GM12878 (cell line): ENCODE measurements around the gene IQCH. TPM values are rescaled to one million over a fixed set of nuclear protein-coding genes. Genes with fewer than 3 reads are reported as not detected.

ENCODE experiments used
- BMI1 ChIP-seq: fragments of 450-650 bp; IDR thresholded peaks from 2 replicates; pipeline ENCODE4 v1.6.1; 2016; ENCODE audit warnings: mild to moderate bottlenecking, moderate library complexity, borderline replicate concordance
- CREM ChIP-seq: IDR thresholded peaks from 2 replicates; pipeline ENCODE4 v1.6.1; 2014; ENCODE audit warnings: antibody characterized with exemption, low read depth
- FOXM1 ChIP-seq: IDR thresholded peaks from 2 replicates; pipeline ENCODE4 v1.6.1; 2012; ENCODE audit warnings: low read depth, mild to moderate bottlenecking, inconsistent platforms, low read length, moderate library complexity
- NFYA ChIP-seq: IDR thresholded peaks from 2 replicates; pipeline ENCODE4 v1.6.1; 2011; ENCODE audit warnings: low read depth, mild to moderate bottlenecking, low read length, improper control_type of control experiment, borderline replicate concordance
- NR2F1 ChIP-seq: fragments of 450-650 bp; conservative IDR thresholded peaks from 2 replicates; pipeline ENCODE4 v1.6.1; 2017; ENCODE audit warnings: mild to moderate bottlenecking
- PML ChIP-seq: IDR thresholded peaks from 2 replicates; pipeline ENCODE4 v1.6.1; 2012; ENCODE audit warnings: low read length, inconsistent platforms
- POLR2AphosphoS5 ChIP-seq: IDR thresholded peaks from 2 replicates; pipeline ENCODE4 v1.6.1; 2011; ENCODE audit warnings: mild to moderate bottlenecking, low read length, inconsistent platforms
- SRF ChIP-seq, 2 experiments: IDR thresholded peaks; 2 replicates each; pipeline ENCODE4 v1.6.1; 2011; ENCODE audit warnings: low read depth in 2 of 2, low read length in 2 of 2, mild to moderate bottlenecking in 1 of 2, moderate library complexity in 1 of 2
- WRNIP1 ChIP-seq: IDR thresholded peaks from 2 replicates; pipeline ENCODE4 v1.6.1; 2011; ENCODE audit warnings: low read depth, low read length, improper control_type of control experiment, borderline replicate concordance
- ZSCAN29 ChIP-seq: fragments of 450-650 bp; IDR thresholded peaks from 2 replicates; pipeline ENCODE4 v1.6.1; 2017; ENCODE audit warnings: mild to moderate bottlenecking, moderate library complexity
- polyA plus RNA-seq, 11 experiments: library from polyadenylated mRNA; depleted of rRNA in 4 of 11; unstranded in 6 of 11; stranded (reverse) in 5 of 11; fragments of >200 nt; fragmentation: Nextera tagmentation in 4 of 11; fragmentation: Illumina TruSeq in 1 of 11; extraction: Ambion mirVana in 4 of 11; extraction: Trizol in 1 of 11; gene quantifications; 1 replicate in 1 of 11; 2 replicates in 10 of 11; pipeline versions ENCODE4 v1.2.1 to v1.2.3, GENCODE V29; 2011 to 2016; ENCODE audit warnings: inconsistent platforms in 2 of 11, missing spikeins in 2 of 11, low read depth in 1 of 11
- total RNA-seq, 4 experiments: library from RNA; depleted of rRNA in 3 of 4; stranded (reverse); fragments of >200 nt in 3 of 4; fragmentation: Illumina TruSeq in 1 of 4; extraction: Trizol in 1 of 4; gene quantifications; 2 replicates each; pipeline versions ENCODE4 v1.2.1 to v1.2.3, GENCODE V29; 2013 to 2021
- TF ChIP-seq, protein P1 (sequence below): fragments of 450-650 bp; IDR thresholded peaks from 2 replicates; pipeline ENCODE4 v1.6.1; 2017; ENCODE audit warnings: antibody characterized with exemption, mild to moderate bottlenecking, moderate library complexity
- TF ChIP-seq, protein P2 (sequence below): fragments of 450-650 bp; IDR thresholded peaks from 2 replicates; pipeline ENCODE4 v1.6.1; 2014; ENCODE audit warnings: mild to moderate bottlenecking
- TF ChIP-seq, protein P3 (sequence below): IDR thresholded peaks from 2 replicates; pipeline ENCODE4 v1.6.1; 2012; ENCODE audit warnings: low read depth, low read length, improper control_type of control experiment

IQCH gene
- total and polyA plus RNA-seq, 10 of the 15 experiments (the other 5 are each of a cell fraction or from before 2014, with no cell fraction given), result 0.29 to 1.3 (median 0.99) TPM

DNA sequence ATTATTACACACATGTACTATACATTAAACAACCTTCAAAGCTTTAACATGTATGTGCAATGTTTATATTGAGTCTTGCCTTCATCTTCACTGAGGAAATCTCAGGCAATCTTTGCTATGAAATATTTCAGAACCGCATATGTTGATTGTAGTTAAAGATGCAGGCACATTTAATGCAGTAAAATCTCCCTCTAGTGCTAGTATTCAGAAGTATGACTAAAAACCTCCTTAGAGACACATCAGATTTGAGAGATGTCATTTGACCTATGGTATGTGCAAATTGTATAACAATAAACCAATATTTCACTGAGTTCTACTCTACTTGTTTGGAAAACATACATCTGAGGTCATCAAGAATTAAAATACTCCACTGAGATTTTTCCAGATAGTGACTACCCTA, 142.6 kb downstream of the IQCH start (continued):
- TF ChIP-seq, protein P1, sequence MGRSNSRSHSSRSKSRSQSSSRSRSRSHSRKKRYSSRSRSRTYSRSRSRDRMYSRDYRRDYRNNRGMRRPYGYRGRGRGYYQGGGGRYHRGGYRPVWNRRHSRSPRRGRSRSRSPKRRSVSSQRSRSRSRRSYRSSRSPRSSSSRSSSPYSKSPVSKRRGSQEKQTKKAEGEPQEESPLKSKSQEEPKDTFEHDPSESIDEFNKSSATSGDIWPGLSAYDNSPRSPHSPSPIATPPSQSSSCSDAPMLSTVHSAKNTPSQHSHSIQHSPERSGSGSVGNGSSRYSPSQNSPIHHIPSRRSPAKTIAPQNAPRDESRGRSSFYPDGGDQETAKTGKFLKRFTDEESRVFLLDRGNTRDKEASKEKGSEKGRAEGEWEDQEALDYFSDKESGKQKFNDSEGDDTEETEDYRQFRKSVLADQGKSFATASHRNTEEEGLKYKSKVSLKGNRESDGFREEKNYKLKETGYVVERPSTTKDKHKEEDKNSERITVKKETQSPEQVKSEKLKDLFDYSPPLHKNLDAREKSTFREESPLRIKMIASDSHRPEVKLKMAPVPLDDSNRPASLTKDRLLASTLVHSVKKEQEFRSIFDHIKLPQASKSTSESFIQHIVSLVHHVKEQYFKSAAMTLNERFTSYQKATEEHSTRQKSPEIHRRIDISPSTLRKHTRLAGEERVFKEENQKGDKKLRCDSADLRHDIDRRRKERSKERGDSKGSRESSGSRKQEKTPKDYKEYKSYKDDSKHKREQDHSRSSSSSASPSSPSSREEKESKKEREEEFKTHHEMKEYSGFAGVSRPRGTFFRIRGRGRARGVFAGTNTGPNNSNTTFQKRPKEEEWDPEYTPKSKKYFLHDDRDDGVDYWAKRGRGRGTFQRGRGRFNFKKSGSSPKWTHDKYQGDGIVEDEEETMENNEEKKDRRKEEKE, result no peak
- TF ChIP-seq, protein P2, sequence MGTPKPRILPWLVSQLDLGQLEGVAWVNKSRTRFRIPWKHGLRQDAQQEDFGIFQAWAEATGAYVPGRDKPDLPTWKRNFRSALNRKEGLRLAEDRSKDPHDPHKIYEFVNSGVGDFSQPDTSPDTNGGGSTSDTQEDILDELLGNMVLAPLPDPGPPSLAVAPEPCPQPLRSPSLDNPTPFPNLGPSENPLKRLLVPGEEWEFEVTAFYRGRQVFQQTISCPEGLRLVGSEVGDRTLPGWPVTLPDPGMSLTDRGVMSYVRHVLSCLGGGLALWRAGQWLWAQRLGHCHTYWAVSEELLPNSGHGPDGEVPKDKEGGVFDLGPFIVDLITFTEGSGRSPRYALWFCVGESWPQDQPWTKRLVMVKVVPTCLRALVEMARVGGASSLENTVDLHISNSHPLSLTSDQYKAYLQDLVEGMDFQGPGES, result no peak
- TF ChIP-seq CREM, result no peak
- no peak for TF ChIP-seq BMI1
- no peak for TF ChIP-seq SRF (IDR thresholded peaks at IDR 0.05; ENCODE audit: low read depth in 2 of 2, low read length in 2 of 2)
- TF ChIP-seq ZSCAN29, result no peak
- no peak for TF ChIP-seq PML
- no peak for TF ChIP-seq FOXM1
- no peak for TF ChIP-seq POLR2AphosphoS5
- TF ChIP-seq WRNIP1, result no peak
- TF ChIP-seq, protein P3, sequence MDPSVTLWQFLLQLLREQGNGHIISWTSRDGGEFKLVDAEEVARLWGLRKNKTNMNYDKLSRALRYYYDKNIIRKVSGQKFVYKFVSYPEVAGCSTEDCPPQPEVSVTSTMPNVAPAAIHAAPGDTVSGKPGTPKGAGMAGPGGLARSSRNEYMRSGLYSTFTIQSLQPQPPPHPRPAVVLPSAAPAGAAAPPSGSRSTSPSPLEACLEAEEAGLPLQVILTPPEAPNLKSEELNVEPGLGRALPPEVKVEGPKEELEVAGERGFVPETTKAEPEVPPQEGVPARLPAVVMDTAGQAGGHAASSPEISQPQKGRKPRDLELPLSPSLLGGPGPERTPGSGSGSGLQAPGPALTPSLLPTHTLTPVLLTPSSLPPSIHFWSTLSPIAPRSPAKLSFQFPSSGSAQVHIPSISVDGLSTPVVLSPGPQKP, result no peak
- no peak for TF ChIP-seq NR2F1
- no peak for TF ChIP-seq NFYA
